NCI-H446 treated with DMSO at 0.1 percent for 48 hours (cell line): ENCODE measurements around the gene OR1L8.
"Not testable (repeated sequence)": the region's sequence is repeated elsewhere in the genome, so short reads cannot be mapped to it uniquely, and the experiment has no call there.

Source experiments
- DNase-seq: peaks from one replicate; lab custom pipeline; 2025; lab: John Stamatoyannopoulos, UW

The OR1L8 gene, protein sequence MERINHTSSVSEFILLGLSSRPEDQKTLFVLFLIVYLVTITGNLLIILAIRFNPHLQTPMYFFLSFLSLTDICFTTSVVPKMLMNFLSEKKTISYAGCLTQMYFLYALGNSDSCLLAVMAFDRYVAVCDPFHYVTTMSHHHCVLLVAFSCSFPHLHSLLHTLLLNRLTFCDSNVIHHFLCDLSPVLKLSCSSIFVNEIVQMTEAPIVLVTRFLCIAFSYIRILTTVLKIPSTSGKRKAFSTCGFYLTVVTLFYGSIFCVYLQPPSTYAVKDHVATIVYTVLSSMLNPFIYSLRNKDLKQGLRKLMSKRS

GRCh38 chr9:122583284-122583683 lies at the start of gene OR1L8:
Gene OR1L8 (minus strand): TSS chr9:122583384. CDS start chr9:122568477, 14,907 bp downstream.
- not testable (repeated sequence) for DNase-seq

GRCh38 chr9:122619996-122620395 lies 36.8 kb upstream of the OR1L8 start:
- DNase-seq, result no peak

- DNase-seq, result no peak
Observed at GRCh38 chr9:122614362-122614761, 31.2 kb upstream of the OR1L8 start, which contains the start of gene OR1Q1. Gene OR1Q1 (plus strand): TSS chr9:122614738. CDS start chr9:122614738, 0 bp downstream.

DNA sequence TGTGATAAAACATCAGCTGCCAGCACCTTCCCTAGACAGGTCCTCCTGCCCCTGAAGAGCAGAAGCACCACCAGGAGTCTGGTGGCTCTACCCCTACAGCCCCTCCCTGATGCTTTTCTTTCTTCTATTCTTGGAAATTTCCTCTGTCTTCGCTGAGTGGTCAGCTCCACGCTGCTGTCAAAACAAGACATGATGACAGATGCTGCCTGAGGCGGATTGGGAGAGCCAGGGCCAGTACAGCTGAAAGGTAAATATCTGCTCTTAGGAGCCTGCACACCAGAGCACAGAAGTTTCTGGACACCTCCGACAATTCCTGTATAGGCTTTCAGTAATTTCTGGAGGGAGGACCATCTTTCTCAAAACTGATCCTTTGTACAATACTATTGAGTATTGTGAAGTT lies 26.6 kb upstream of the OR1L8 start:
- no peak for DNase-seq

DNA sequence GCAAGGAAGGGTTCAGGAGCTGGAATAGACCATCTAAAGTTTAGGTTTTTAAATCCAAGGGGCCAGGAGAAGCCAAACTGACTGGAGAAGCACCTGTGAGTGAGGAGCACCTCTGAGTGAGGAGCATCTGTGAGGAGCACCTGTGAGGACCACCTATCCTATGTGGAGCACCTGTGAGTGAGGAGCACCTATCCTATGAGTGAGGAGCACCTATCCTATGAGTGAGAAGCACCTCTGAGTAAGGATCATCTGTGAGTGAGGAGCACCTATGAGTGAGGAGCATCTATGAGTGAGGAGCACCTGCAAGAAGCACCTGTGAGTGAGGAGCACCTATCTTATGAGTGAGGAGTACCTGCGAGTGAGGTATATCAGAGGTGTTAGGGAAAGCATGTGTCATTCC lies 23.4 kb upstream of the OR1L8 start:
- DNase-seq, result no peak

DNA sequence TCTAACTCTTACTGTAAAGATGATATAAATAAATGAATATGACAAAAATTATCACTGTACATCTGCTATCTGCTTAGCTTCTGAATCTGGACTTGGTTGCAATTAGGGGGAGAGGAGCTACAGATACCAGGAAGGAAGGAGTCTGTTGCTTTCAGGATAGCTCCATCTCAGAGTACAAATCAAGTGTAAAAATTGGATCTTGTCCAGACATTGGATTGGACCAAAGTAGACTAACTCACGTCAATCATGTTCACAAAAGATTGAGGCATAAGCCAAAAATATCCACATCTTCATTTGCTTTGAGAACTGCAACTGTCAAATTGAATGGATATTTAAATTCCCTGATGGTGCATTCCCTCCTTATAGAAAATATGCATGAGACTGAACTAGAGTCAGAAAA lies 22.5 kb upstream of the OR1L8 start:
- no peak for DNase-seq

DNA sequence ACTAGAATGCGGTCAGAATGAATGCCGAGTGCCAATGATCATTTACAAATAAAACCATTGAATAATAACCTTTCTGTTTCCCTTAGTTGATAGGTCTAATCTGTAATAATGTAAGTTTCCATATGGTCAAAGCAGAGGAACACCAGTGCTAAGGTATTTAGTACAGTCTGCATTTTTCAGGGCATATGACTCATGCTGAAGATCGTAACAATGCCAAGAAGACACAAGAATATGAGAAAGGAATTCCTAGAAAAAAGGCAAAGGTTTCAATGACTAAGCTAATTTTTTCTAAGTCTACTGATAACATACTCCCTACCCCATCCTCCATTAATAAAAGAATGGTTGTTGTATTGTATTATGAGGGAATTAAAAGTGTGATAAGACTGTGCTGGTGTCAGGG lies 2.8 kb downstream of the OR1L8 start:
- no peak for DNase-seq

DNA sequence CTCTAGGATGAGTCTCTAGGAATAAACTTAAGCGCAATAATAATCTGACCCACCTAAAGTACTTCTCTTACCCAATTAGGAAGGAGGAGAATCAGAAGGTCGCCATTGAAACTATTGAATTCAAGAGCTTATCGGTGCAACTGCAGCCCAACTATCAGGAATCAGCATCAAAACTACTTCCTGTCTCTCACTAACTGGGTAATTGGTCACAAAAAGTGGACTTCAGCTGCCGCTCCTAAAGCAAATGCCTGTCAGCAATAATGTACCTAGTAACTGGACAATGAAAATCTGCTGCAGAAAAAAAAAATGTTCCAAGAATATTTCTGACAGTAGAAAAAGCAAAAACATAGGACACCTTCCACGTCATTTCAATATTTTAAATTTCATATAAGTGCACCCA lies 3.3 kb downstream of the OR1L8 start:
- no peak for DNase-seq

DNA sequence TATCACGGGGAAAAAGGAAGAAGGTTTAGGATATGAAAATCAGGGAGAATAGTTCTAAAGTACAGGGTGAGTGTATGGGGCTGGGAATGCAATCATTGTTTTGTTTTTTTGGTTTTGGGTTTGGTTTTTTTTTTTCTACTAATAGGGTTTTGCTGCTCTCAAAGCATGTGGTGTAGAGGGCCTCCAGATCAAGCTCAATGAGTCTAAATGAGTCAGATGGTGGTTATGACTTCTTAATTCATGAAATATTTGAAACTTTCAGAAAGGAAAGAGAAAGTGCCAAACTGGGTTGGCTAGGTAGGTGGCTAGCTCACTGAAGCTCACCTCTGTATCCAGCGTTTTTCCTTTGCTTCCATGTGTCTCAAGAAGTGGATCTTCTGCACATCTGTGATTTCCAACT lies 10.7 kb downstream of the OR1L8 start:
- no peak for DNase-seq

- DNase-seq, result no peak
Observed at GRCh38 chr9:122567901-122568300, 15.3 kb downstream of the OR1L8 start.

DNA sequence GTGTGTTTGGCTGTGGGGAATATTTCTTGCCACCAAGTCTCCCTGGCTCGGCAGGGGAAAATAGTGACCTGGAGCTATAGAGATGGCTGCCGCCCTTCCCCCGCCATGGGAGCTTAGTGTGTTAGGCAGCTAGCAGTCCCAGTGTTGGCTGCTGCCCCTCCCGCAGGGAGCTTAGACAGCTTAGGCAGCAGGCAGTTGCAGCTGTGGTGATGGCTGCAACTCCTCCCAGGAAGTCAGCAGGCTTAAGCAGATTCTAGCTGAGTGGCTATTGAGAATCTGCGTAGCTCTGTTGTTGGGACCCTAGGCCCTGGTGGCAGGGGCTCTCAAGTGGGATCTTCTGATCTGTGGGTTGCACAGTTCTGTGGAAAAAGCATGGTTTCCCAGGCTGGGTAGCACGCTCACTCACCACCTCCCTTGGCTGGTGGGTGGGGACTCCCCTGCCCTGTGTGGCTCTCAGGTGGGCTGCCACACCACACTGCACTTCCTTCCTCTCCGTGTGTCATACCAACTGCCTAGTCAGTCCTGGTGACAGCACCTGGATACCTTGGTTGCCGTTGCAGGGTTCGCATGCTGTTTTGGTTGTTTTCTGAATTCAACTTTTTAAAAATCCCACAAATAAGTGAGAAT lies 20.9 kb downstream of the OR1L8 start:
- DNase-seq, result no peak

DNA sequence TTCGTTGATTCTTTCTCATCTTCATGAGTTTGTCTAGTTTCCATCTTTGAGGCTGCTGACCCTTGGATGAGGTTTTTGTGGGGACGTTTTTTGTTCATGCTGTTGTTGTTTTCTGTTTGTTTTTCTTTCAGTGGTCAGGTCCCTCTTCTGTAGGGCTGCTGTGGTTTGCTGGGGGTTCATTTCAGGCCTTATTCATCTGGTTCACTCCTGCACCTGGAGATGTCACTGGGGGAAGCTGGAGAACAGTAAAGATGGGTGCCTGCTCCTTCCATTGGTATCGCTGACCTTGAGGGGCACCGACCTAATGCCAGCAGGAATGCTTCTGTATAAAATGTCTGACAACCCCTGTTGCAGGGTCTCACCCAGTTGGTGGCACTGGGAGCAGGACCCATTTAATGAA lies 21.7 kb downstream of the OR1L8 start:
- no peak for DNase-seq

DNA sequence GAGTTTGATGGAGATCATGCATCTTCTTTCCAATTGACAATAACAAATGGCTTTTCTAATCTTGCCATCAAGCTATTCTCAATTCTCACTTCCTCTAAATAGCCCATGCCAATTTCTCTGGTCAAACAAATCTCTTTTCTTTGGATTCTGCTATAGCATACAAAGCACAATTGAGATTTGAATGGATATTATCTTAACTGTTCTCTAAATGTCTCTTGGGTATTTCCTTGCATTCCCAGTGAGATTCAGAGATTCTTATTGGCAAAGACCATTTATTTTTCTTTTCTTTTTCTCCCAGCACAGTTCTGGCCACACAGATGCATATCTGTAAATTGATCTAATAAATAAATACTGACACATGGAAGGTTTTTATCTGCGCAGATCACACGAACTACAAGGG lies 30.4 kb downstream of the OR1L8 start, which contains the start of gene OR1N2:
Gene OR1N2, plus strand, starts transcription at position 301 of the 400 bp plus-strand sequence. CDS start 100 bp downstream, outside the sequence.
- DNase-seq, result no peak

- no peak for DNase-seq
Observed at GRCh38 chr9:122551371-122551770, 31.8 kb downstream of the OR1L8 start.

- no peak for DNase-seq
Observed at GRCh38 chr9:122546196-122546595, 37.0 kb downstream of the OR1L8 start.

DNA sequence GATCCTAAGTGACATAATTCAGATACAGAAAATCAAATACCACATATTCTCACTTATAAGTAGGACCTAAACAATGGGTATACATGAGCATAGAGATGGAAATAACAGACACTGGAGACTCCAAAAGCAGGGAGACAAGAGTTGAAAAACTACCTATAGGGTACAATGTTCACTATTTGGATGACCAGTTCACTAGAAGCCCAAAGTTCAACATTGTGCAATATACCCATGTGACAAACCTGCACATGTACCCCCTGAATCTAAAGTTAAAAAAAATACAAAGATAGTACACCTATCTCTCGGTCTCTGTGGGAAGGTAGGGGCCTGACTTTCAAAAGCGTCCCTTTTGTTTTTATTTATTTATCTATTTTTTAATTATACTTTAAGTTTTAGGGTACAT lies 44.4 kb downstream of the OR1L8 start:
- no peak for DNase-seq

DNA sequence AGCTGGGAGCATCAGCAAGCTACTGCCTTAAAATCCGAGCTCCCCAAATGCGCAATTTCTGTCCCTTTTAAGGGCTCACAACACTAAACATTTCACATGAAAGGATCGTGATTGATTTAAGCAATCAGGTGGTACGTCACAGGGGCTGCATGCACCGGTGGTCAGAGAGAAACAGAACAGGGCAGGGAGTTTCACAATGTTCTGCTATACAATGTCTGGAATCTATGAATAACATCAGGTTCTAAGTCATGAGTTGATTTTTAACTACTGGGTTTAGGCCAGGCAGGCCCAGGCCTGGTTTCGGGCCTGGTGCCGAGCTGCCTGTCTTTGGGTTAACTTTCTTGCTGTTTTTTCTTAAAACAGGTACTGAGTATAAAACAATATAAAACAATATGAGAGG lies 46.1 kb downstream of the OR1L8 start:
- not testable (repeated sequence) for DNase-seq

GRCh38 chr9:122536134-122536533 lies 47.0 kb downstream of the OR1L8 start:
- DNase-seq, result no peak

DNA sequence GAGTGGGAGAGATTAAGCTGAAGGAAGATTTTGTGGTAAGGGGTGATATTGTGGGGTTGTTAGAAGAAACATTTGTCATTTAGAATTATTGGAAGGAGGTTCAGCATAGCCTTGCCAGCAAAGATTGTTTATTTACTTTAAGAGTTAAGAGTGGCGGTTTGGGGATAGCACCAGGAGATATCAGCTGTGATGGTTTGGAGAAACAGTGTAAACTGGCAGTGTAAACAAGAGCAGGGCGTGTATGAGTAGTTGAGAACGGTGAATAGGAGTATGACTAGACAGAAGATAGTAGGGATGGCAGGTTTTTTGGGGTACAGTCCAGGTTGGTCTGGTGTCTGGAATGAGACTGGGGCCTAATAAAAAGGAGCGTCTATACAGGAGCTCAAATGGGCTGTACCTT lies 52.0 kb downstream of the OR1L8 start:
- not testable (repeated sequence) for DNase-seq

- no peak for DNase-seq
Observed at GRCh38 chr9:122527193-122527592, 56.0 kb downstream of the OR1L8 start, which contains the start of gene OR1N1. Gene OR1N1 (minus strand): TSS chr9:122527293. CDS start chr9:122527293, 0 bp downstream.

DNA sequence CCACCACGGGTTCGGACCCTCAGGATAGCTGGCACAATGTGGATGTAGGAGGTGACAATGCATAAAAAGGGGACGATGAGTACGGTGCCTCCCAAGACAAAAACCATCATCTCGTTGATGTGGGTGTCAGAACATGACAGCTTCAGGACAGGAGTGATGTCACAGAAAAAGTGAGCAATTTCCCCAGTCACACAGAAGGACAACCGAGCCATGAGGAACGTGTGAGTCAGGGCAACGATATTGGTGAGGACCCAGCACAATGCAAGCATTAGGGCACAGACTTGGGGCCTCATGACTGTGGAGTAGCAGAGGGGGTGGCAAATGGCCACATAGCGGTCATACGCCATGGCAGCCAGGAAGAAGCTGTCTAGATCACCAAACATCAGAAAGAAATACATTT lies 56.6 kb downstream of the OR1L8 start:
- no peak for DNase-seq

- DNase-seq, result no peak
Observed at GRCh38 chr9:122519376-122519775, 63.8 kb downstream of the OR1L8 start.

- DNase-seq, result no peak
Observed at GRCh38 chr9:122518841-122519240, 64.3 kb downstream of the OR1L8 start, which contains the start of gene OR1J4. Gene OR1J4 (plus strand): TSS chr9:122519141. CDS start chr9:122519141, 0 bp downstream.
